Lung (tissue), 12 donors: Measurements from ENCODE around the gene HOXA4. TPM values are rescaled to one million over a fixed set of nuclear protein-coding genes. Genes with fewer than 3 reads are reported as not detected.

ENCODE experiments used
- ATAC-seq: fragments of 200-7000 bp; cut with Tn5 transposase; one replicate; pipeline ENCODE4 v1.9.1; 2020; ENCODE audit warnings: moderate number of reproducible peaks; ENCODE audit not compliant: insufficient read depth, low FRiP score
- DNase-seq, 3 donors: peaks; one replicate each; pipeline ENCODE4 v3.0.0-alpha.2; 2013 to 2017
- H3K27ac ChIP-seq, 2 donors: one replicate each; pipeline ENCODE4 v1.5.1; 2013; ENCODE audit warnings: mild to moderate bottlenecking in 2 of 2, moderate library complexity in 2 of 2, control low read depth in 1 of 2, inconsistent platforms in 1 of 2, low read depth in 1 of 2, low read length in 1 of 2
- H3K27me3 ChIP-seq, 3 donors: one replicate each; pipeline ENCODE4 v1.5.1; 2013; ENCODE audit warnings: low read length in 2 of 3; ENCODE audit not compliant: control insufficient read depth in 3 of 3, insufficient read depth in 3 of 3
- H3K36me3 ChIP-seq, 4 donors: one replicate each; pipeline ENCODE4 v1.5.1; 2013; ENCODE audit warnings: low read length in 4 of 4, mild to moderate bottlenecking in 1 of 4, moderate library complexity in 1 of 4; ENCODE audit not compliant: control insufficient read depth in 4 of 4, insufficient read depth in 4 of 4
- H3K4me1 ChIP-seq, 5 donors: one replicate each; pipeline ENCODE4 v1.5.1; 2013; ENCODE audit warnings: low read length in 5 of 5, mild to moderate bottlenecking in 2 of 5, moderate library complexity in 1 of 5; ENCODE audit not compliant: control insufficient read depth in 5 of 5, insufficient read depth in 5 of 5
- H3K4me3 ChIP-seq: one replicate; pipeline ENCODE4 v1.5.1; 2013; ENCODE audit warnings: mild to moderate bottlenecking, control low read depth, moderate library complexity
- H3K9ac ChIP-seq, 2 donors: one replicate each; pipeline ENCODE4 v1.5.1; 2013; ENCODE audit warnings: low read length in 2 of 2, control low read depth in 1 of 2; ENCODE audit not compliant: insufficient read depth in 1 of 2
- H3K9me3 ChIP-seq, 4 donors: one replicate each; pipeline ENCODE4 v1.5.1; 2013; ENCODE audit warnings: low read length in 3 of 4, mild to moderate bottlenecking in 1 of 4, moderate library complexity in 1 of 4; ENCODE audit not compliant: control insufficient read depth in 4 of 4, insufficient read depth in 3 of 4
- WGBS, 2 donors: extraction: QIAGEN DNeasy Blood & Tissue Kit; methylation state at CpG; one replicate each; pipeline ENCODE4 v1.1.7; 2013; 5-methylcytosine and 5-hydroxymethylcytosine counted together
- polyA plus RNA-seq, 2 donors: library from polyadenylated mRNA; stranded (reverse); fragments of 200-250 nt; gene quantifications; one replicate each; pipeline ENCODE4 v1.2.1, GENCODE V29; 2013
- total RNA-seq, 2 donors: library from RNA; depleted of rRNA in 1 of 2; stranded (reverse); fragments of >200 nt in 1 of 2; gene quantifications; one replicate each; pipeline ENCODE4 v1.2.1, GENCODE V29; 2014 to 2021
- TF ChIP-seq, protein P1 (sequence below): IDR thresholded peaks from 2 replicates; pipeline ENCODE4 v1.5.1; 2012; ENCODE audit warnings: mild to moderate bottlenecking; ENCODE audit errors: control extremely low read depth, extremely low read depth
- donor health status: control.
- donor health status: control.
- donor health status: Bipolar disorder and iron deficiency.
- donor health status: healthy.
- donor health status: DM: yes; HTN: yes; CAD: no.

The HOXA4 gene
- total and polyA plus RNA-seq, 4 donors = 2.7 to 6.0 (median 4.1) TPM

DNA sequence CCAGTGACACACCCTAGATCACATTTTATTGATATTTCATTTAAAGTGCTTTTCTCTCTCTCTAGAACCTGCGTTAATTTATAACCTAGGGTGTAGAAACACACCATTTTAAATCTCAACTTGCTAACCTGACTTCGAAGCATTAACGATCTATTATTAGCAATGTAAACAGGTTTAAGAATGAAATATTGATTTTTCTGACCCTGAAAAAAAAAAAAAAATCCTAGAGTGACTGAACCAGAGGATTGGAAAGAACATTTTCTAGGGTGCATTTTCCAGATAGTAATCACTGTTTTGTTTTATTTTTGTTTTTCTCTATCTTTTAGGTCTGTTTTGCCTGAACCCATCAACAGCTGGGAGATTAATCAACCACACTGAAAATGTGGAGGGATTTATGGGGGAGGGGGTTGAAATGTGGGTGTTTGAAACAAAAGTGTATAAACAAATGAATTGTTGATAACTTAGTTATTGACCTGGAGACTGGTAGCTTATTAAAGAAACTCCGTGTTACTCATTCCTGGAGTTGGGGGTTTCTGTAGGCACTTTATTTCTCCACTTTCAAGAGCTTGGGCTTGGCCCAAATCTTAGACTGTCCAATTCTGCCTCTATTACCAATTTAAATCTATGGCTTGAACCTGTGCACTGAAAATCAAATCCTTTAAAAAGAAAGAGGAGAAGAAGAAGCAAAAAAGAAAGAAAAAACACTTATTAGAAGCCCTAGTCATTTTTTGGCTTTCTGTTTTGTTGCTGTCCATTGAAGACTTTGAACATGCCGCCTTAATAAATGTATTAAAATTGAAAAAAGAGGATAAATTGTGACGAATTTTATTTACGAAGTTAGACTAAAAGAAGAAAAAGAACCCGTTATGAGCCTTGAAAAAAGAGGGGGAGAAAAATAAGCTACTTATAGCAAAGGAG is 30.8 kb downstream of the HOXA4 start:
- peak in 2 of 3 donors; percentile 57 to 72 for DNase-seq
- 57 to 67% methylated on average over 8 of the region's 8 CpGs for WGBS, 2 donors
- Histone ChIP-seq H3K27me3 (peaks cover 0 to 54% (median 5%) of the 10 kb centered on the region in 3 donors), H3K27ac (no peak overlapping the region), H3K9me3 (peaks cover 0 to 2% (median 0%) of the 10 kb centered on the region in 4 donors), H3K4me3 (no peak overlapping the region), H3K4me1 (peaks cover 0 to 54% (median 3%) of the 10 kb centered on the region in 5 donors), H3K9ac (peak overlapping the region; percentile 64 to 98), H3K36me3 (peaks cover 0 to 15% (median 6%) of the 10 kb centered on the region in 4 donors)
- no peak for ATAC-seq
- TF ChIP-seq, protein P1, sequence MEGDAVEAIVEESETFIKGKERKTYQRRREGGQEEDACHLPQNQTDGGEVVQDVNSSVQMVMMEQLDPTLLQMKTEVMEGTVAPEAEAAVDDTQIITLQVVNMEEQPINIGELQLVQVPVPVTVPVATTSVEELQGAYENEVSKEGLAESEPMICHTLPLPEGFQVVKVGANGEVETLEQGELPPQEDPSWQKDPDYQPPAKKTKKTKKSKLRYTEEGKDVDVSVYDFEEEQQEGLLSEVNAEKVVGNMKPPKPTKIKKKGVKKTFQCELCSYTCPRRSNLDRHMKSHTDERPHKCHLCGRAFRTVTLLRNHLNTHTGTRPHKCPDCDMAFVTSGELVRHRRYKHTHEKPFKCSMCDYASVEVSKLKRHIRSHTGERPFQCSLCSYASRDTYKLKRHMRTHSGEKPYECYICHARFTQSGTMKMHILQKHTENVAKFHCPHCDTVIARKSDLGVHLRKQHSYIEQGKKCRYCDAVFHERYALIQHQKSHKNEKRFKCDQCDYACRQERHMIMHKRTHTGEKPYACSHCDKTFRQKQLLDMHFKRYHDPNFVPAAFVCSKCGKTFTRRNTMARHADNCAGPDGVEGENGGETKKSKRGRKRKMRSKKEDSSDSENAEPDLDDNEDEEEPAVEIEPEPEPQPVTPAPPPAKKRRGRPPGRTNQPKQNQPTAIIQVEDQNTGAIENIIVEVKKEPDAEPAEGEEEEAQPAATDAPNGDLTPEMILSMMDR = no peak

DNA sequence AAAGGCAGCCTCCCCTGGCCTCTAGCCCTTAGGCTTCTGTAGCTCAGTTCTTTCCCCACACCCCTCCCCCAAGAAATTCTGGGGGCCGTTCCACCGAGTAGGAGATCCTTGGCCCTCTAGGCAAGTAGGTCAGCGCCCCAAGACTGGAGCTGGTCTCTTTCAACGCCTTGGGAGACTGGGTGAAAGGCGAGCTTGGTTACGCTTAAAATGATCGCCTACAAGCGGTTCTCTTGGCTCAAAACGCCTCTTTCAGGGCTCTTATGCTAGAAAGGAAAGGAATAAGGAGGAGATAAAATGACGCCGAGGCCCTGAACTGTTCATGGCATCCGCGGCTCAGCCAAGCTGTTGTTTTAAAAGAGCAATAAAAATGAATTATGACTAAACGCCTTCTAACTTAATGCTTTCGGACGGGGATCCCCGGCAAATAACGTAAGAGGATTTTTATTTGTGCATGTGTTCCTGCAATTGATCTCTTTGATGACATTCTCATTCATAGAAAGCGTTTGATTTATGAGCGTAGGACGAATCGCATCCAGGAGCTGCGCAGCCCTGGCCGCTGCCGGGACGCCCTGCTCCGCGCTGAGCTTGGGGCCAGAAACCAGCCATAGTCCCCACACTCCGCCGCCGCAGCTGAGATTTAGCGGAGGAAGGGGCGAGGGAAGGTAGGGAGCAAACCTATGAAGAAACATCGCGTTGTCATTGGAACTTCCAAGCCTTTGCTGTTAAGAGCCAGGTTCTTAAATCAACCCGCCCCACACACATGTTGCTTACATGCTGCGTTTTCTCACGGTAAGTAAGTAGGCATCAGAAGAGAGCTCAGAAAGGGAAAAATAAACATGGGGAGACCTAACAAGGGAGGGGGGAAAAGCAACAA is 31.7 kb downstream of the HOXA4 start:
- Histone ChIP-seq H3K9me3 (peaks cover 0 to 2% (median 0%) of the 10 kb centered on the region in 4 donors), H3K4me3 (peak overlapping the region; percentile 40), H3K27me3 (peaks cover 0 to 57% (median 5%) of the 10 kb centered on the region in 3 donors), H3K4me1 (peaks cover 0 to 55% (median 3%) of the 10 kb centered on the region in 5 donors), H3K9ac (peak overlapping the region; percentile 64 to 98), H3K36me3 (peaks cover 0 to 15% (median 6%) of the 10 kb centered on the region in 4 donors), H3K27ac (peak overlapping the region in 1 of 2 donors; percentile 87)
- TF ChIP-seq, protein P1 = no peak
- DNase-seq (peak; percentile 75 to 88 (median 87)), ATAC-seq (no peak)
- 16 to 19% methylated on average over 38 of the region's 38 CpGs for WGBS, 2 donors

DNA sequence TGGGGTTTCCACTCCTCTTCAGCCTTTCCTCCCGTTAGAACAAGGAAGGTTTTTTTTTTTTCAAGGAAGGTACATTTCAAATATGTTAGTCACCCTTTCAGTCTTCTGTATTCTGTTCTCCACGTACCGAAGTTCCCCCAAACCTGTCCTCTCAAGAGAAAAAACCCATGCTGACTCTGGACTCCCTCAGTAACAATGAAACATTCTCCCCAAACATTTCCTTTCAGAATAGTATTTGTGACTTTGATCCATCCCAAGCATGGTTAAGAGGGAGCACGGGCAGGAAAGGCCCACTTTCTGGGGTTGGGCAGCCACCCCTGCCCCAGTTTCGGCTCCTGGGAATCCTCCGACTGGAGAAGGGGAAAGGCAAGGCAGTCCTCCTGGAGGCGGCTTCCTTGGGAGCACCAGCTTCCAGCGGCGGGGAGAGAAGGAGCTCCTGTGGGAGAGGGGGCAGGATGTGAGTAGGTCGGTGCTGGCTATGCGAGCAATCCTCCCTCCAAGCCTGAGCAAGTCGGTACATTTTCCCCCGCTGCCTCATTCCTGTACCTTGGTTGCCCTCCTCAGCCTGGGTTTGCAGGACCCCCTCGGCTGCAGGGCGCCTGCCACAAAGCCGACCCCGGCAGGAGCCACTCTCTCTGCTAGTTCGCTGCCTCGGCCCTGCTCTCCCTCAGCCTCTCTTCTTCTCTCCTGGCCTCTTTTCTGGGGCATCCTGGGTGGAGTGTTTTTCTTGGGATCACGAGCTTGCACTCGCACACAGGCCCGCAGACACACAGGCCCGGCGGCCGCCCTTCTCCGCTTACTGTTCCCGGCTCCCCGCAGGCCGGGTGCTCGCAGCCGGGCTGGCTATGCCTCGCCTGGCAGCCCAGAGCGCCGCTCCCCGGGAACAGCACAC is 32.6 kb downstream of the HOXA4 start:
- H3K4me3 ChIP-seq = peak overlapping the region; percentile 40
- peak overlapping the region; percentile 64 to 98 for H3K9ac ChIP-seq
- 13 to 16% methylated on average over 33 to 35 of the region's 35 CpGs for WGBS, 2 donors
- H3K36me3 ChIP-seq = peaks cover 0 to 15% (median 6%) of the 10 kb centered on the region in 4 donors
- H3K27ac ChIP-seq = peak overlapping the region in 1 of 2 donors; percentile 87
- peaks cover 0 to 2% (median 0%) of the 10 kb centered on the region in 4 donors for H3K9me3 ChIP-seq
- peaks cover 0 to 58% (median 6%) of the 10 kb centered on the region in 5 donors for H3K4me1 ChIP-seq
- TF ChIP-seq, protein P1 = no peak
- ATAC-seq (no peak), DNase-seq (peak; percentile 33 to 61 (median 52))
- peaks cover 0 to 54% (median 5%) of the 10 kb centered on the region in 3 donors for H3K27me3 ChIP-seq
